NCI-H748 treated with DMSO at 0.1 percent for 48 hours (cell line): ENCODE data around the gene TFF1.

Source experiments
- DNase-seq: peaks from one replicate; lab custom pipeline; 2025; lab: John Stamatoyannopoulos, UW

TFF1 gene

DNA sequence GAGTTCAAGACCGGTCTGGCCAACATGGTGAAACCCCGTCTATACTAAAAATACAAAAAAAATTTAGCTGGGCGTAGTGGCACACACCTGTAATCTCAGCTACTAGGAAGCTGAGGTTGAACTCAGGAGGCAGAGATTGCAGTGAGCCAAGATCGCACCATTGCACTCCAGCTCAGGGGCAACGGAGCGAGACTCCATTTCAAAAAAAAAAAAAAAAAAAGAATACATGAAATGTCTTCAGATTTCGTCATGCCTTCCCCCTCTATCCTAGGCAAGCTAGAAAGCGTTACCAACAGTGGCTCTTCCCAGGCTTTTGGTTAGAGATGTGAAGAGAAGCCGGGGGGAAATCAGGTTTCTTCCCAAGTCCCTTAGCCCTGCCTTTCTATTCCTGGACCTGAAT lies 3.6 kb downstream of the TFF1 start:
- DNase-seq: no peak

DNA sequence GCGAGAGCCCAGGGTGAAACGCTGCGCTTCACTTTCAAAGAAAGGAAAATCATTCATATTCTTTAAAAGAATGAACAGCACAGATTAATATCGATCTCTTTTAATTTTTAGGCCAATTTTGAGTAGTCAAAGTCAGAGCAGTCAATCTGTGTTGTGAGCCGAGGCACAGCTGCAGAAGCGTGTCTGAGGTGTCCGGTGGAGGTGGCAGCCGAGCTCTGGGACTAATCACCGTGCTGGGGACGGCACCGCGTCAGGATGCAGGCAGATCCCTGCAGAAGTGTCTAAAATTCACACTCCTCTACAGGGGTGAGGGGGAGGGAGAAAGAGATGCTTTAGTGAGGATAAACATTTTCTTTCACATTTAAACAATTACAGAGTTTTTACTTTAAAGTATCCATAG lies 4.1 kb downstream of the TFF1 start:
- no peak for DNase-seq

DNA sequence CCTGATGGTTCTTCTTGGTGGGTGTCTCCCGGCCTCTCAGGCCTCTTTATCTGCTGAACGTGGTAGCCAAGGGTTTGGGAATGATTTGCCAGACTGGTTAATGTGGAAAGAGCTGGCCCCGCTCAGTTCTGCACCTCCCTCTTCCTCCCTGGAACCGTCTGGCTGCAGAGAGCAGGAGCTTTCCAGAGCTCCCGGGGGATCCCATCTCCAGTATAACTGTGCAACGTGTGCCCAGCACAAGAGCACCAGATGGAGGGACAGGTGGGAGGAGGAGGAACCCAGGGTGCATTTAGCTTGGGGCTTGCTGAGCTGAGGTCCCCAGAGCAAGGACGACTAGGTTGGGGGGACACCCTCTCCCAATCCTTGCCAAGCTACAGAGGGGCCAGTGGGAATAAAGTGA lies 5.0 kb downstream of the TFF1 start:
- DNase-seq: no peak

DNA sequence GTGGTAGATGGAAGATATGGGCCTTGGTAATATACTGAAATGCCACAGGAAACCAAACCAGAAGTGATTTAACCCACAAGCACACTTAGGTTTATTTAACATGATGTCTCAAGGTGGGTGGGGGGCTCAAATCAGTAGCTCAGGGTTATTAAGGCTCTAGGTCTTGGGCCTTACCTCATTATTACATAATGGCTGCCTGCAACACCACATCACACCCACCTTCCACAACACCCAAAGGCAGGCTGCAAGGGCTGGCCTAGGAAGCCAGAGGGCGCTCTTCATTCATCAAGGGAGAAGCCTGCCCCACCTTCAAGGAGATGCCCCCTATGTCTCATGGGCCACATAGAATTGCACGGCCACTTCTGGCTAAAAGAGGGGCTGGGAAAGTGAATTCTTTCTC lies 6.0 kb downstream of the TFF1 start:
- DNase-seq: no peak

DNA sequence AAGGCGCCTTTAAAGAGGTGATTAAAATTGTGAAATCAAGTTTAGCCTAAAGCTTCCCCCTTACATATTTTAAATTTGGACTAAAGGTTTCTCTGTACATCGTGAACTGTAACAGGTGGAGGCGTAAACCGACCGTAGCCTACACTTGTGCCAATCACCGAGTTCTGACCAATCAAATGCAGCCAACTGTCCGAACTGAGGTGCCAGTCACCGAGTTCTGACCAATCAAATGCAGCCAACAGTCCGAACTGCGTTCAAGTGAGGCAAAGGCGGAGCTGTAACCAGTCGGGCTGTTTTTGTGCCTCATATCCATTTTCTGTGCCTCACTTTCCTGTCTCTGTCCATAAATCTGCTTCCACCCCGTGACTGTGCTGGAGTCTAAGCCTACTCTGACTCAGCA lies 7.4 kb downstream of the TFF1 start:
- no peak for DNase-seq

DNA sequence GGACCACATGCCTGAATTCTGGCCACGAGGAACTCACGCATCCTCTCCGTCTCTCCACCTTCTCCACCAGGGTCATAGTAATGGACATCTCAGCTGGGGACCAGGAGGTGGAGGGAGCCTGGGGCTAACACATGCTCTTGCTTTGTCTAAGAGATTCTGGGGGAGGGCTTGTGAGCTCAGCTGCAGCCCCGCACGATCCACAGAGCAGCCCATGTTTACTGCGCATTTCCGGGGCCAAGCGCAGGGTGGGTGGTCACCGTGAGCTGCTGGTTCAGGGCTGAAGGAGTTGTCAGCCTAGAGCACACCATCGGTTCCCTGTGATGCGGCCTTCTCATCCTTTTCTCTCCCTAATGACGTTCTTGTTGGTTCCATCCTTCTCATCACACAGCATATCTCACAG lies 8.1 kb downstream of the TFF1 start:
- no peak for DNase-seq

DNA sequence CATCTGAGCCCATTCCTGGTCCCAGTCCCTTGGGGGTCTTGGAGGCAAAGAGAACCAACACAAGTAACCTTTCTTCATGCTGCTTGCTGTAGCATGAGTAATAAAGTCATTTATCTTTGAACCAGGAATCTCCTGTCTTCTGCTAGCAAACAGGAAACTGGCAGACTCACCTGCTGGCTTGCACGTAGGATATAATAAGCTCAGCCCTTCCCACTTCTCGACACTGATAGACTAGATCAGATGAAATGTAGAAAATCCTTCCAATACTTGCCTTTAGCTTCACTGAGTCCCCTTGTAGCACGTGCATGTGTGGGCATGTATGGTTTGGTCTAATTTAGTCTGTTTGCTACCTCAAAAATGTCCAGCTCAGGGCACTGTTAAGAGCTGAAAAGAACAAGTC lies 9.0 kb downstream of the TFF1 start:
- no peak for DNase-seq

DNA sequence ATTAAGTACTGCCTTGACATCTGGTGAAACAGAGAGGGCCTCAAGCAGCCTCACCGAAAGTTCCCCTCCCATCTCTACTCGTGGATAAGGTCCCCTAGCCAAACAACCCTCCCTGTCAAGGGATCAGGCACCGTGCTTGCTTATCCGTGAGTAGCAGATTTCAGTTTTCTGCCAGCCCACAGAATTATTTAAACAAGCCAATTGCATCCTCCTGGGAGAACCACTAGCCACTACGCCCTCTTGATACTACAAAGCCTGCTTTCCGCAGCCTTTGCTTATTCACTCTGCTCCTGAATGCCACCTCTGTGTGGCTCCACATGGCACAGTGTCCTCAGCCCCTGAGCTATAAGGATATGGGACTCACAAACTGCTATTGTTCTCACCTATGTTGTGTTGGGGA lies 9.7 kb downstream of the TFF1 start:
- DNase-seq: no peak

DNA sequence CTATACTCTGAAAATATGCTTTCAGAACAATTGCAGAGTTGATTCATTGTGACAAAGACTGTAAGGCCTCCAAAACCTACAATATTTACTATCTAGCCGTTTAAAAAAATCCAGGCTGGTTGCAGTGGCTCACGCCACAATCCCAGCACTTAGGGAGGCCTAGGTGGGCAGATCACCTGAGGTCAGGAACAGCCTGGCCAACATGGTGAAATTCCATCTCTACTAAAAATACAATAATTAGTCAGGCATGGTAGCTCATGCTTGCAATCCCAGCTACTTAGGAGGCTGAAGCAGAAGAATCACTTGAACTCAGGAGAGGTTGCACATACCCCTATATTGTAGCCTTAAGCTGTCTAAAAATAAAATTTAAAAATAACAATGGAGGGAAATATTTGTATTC lies 10.3 kb downstream of the TFF1 start:
- no peak for DNase-seq

DNA sequence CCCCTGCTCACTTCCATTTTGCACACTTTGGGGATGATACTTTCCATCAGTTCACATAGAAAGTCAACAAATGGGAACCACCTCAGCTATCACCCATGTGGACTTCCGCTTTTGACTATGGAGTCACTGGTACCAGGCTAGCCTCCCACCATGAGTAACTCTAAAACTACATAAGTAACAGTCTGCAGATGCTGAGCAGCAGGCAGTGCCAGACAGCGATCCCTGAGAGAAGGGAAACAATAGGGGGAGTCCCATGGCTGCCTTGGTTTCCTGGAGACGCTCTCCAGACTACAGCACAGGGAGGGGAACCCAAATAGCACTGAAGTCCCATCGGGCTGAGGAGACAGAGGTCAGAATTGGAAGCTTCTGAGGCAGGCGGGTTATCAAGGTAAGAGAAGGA lies 12.7 kb downstream of the TFF1 start:
- DNase-seq: no peak

DNA sequence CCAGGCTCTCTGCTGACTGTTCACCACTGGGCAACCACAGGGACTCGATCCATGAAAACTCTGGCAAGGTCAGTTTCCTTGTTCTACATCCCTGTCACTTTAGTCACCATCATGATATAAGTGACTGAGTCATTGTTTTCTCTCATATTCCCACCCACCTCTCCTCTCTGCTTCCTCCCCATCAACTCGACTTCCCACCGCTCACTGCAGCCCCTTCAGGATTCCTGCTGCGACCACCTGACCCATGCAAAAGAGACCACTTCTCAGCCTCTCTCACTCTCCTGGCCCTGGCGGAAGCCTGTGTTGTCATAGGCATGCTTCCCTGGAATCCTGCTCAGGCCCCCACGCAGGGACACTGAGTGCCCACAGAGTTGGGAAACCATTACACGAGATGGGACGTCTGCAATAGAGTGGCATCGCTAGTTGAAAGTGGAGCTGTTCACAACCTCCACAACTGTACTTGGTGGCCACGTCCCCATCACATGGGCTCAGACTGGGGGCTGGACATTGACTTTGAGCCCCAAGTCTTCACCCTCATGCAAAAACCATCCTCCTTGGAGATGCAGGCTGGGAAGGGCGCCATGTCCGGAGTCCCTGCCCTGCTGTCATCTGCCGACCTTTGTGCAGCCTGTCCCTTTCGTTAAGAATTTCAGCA lies 13.8 kb downstream of the TFF1 start:
- no peak for DNase-seq

DNA sequence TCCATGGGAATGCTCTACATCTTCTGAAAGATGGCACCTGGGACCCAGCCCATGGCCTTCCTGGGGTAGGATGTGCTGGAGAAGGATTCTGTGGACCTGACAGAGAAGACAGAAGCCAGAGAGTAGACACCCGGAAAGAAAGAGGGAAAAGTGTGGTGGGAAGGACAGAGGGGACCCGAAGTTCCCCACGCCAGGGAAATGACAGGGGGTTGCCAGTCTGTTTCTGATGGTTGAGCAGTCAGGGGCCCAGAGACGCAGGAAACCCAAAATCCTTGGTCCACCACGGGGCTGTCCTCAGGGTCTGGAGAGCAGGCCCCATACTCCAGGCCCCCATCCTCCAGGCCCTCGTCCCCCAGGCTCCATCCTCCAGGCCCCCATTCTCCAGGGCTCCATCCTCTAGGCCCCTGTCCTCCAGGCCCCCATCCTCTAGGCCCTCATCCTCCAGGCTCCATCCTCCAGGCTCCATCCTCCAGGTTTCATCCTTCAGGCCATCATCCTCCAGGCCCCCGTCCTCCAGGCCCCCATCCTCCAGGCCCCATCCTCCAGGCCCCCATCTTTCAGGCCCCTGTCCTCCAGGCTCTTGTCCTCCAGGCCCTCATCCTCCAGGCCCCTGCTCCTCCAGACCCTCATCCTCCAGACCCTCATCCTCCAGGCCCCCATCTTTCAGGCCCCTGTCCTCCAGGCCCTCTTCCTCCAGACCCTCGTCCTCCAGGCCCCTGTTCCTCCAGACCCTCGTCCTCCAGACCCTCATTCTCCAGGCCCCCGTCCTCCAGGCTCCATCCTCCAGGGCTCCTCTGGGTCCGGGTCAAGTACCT lies 14.5 kb downstream of the TFF1 start:
- DNase-seq: no peak

DNA sequence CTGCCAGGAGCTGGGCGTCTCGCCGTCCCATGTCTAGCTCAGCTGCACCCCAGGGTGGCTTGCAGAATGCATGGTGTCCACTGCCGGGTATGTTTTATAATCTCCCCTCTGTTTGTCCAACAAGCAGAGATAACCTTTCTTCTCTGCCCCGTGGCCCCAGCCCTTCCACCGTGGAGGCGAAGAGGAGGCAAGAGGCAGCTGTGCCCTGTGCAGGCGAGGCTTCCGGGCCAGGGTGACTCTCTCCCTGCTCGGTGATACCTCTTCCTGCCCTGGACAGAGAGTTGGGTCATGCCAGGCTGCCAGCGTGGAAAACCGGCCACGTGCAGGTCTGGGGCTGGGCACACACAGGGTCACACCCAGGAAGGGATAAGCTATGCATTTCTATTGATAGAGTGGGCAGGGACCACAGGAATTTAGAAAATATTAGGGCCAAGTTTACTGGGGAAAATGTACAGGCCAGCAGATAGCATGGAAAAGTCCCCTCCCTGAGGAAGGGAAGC lies 15.4 kb downstream of the TFF1 start, which contains the start of gene TFF2:
Gene TFF2 (minus strand): TSS at position 68 of the 500 bp plus-strand sequence. CDS start 37 bp downstream, at position 31.
- no peak for DNase-seq

DNA sequence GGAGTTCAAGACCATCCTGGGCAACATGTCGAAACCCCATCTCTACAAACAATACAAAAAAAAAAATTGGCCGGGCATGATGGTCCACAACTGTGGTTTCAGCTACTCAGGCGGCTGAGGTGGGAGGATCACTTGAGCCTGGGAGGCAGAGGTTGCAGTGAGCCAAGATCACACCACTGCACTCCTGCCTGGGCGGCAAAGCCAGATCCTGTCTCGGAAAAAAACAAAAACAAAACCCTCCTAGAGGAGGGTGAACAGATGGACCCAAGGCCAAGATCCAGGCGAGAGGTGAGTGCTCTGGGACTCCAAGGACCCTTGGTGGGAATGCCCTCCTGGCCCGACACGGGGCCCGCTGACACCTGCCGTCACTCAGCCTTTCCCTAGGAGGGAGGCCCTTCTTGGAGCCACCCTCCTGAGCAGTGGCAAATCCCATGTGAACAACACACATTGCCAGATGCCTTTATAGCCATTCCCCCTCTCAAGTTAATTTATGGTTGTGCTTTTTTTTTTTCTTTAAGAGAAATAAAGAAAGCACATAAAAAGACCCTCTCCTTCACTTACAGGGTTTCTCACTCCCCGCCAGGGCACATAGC lies 15.9 kb downstream of the TFF1 start:
- DNase-seq: no peak

DNA sequence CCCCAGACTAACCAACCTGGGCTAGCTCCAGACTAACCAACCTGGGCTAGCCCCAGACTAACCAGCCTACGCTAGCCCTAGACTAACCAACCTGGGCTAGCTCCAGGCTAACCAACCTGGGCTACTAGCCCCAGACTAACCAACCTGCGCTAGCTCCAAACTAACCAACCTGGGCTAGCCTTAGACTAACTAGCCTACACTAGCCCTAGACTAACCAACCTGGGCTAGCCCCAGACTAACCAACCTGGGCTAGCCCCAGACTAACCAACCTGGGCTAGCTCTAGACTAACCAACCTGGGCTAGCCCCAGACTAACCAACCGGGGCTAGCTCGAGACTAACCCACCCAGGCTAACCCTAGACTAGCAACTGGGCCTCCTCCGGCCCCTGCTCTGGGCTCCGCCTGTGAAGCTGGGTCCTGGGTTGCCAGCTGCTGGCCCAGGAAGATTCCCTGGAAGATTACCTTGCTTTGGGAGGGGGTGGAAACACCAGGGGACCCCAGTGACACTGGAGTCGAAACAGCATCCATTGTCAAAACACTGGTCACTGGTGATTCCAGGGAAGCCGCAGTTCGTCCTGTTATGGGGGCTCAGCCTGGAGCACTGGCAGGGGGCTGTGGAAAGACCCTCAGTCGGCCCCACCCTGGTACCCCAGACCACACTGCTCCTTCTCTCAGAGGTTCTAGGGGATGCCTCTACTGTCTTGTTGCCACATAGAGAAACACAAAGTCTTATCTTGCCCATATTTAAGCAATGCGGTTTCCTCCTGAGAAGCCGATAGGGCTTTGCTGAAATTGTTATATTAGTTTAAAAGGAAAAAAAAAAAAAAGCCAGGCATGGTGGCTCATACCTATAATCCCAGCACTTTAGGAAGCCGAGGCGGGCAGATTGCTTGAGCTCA lies 16.7 kb downstream of the TFF1 start:
- no peak for DNase-seq

DNA sequence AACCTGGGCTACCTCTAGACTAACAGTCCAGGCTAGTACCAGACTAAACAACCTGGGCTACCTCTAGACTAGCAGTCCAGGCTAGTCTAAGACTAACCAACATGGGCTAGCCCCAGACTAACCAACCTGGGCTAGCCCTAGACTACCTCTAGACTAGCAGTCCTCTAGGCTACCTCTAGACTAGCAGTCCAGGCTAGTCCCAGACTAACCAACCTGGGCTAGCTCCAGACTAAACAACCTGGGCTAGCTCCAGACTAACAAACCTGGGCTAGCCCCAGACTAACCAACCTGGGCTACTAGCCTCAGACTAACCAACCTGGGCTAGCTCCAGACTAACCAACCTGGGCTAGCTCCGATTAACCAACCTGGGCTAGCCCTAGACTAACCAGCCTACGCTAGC lies 17.6 kb downstream of the TFF1 start:
- no peak for DNase-seq

DNA sequence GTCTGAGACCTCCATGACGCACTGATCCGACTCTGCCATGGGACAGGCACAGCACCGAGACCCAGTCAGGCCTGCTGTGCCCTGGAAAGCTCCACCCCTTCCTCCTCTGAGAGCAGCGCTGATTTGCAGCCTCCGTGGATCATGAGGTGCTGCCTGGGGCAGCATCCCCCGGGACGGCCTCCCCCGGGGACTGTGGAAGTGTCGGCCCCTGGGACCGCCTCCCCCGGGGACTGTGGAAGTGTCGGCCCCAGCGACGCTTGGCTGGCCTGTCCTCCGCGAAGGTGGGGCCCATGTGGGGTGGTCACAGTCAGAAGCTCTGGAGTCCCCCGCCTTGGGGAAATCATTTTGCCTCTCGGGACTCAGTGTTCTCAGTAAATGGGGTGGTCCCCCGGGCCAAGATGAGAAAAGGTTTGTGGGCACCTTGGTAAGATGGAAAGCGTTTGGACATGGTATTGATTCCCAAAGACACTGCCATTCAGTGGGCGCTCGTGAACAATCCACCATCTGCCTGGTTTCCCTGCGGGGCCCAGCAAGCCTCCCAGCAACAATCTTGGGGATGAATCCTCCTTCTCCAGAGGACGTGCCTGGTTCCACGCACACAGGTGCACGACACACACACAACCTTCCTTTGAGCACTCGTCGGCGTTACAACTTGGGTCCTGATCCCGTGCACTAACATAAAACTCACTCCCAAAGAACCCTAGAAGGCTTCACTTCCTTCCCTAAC lies 18.6 kb downstream of the TFF1 start:
- DNase-seq: no peak

DNA sequence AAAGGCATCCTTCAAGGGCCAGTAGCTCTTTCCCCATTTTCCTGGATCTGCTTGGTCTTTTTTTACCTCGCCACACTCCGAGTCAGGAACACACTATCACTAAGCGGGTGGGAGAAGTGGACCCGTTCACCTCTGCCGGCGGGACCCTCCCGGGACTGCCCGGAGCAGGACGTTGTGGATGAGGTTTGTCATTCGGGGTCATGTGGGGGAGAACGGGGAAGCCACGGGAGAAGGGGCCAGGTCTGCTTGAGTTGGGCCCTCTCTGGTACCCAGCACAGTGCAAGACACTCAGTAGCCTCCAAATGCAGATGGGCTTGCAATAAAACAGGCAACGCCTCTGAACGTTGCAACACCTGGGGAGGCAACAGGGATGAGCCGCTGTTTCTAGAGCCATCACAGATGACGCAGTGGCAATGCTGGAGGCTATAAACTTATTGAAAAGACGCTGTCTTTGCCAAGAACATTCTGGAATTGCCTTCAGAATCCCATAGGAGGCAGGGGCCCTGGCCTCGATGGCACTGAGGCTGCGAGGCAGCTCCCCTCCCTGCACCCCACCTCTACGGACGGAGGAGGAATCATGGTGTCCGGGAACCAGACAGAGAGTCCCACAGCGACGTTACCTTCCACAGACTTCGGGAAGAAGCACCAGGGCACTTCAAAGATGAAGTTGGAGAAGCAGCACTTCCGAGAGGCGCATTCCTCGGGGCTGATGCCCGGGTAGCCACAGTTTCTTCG lies 19.3 kb downstream of the TFF1 start:
- DNase-seq: no peak

DNA sequence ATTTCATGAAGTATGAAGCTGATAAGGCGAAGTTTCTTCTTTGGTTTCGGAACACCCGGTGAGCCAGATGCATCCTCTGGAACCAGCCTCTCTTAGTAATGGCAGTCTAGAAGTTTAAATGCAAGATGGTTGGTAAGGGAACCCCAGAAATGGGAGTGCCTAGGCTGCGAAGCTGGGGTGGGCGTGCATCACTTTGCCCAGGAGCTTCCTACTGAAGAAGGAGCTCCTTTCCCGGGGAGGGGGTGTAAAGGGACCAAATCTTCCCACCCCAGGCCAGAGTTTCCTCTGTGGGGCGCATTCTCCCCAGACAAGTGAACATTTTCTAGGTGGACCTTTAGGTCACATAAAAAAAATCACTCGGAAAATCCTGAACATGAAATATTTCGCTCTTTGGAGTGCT lies 19.9 kb downstream of the TFF1 start:
- DNase-seq: no peak

DNA sequence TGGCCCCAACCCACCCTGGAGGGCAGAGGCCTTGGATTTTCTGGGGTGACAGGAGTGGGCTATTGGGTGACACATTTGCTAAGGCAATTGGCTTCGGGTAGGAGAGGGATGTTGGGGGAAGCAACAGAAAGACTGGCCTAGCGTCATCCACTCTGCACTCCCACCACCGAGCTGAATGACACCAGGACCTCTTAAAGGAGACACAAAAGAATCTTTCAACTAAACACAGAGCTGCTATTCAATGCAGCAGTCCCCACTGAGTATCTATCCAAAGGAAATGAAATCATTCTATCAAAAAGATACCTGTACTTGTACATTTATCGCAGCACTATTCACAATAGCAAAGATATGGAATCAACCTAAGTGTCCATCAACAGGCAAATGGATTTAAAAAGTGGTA lies 21.7 kb downstream of the TFF1 start:
- no peak for DNase-seq
